SK-N-SH treated with all-trans-retinoic acid at 6 μM for 48 hours (cell line): ENCODE measurements around the gene LAPTM4A.

Experiments used
- ISL1 ChIP-seq: fragments of 250-450 bp; sonication (Bioruptor Pico); IDR thresholded peaks from 2 replicates; pipeline ENCODE4 v2.1.2; 2022; ENCODE audit warnings: mild to moderate bottlenecking, moderate library complexity
- RARB ChIP-seq: fragments of 250-450 bp; sonication (Bioruptor Pico); IDR thresholded peaks from 2 replicates; pipeline ENCODE4 v1.8.0; 2021; ENCODE audit warnings: mild to moderate bottlenecking, moderate library complexity
- ZC3H10 ChIP-seq: fragments of 250-450 bp; sonication (Bioruptor Pico); IDR thresholded peaks from 2 replicates; pipeline ENCODE4 v1.5.1; 2021; ENCODE audit warnings: mild to moderate bottlenecking, moderate library complexity
- ZFP3 ChIP-seq: fragments of 250-450 bp; sonication (Bioruptor Pico); IDR thresholded peaks from 2 replicates; pipeline ENCODE4 v1.5.0; 2020; ENCODE audit warnings: mild to moderate bottlenecking, moderate library complexity
- ZFP30 ChIP-seq: fragments of 450-650 bp; formaldehyde crosslinking; IDR thresholded peaks from 2 replicates; pipeline ENCODE4 v1.5.0; 2022; ENCODE audit warnings: mild to moderate bottlenecking, moderate library complexity
- ZNF565 ChIP-seq: fragments of 450-650 bp; formaldehyde crosslinking; conservative IDR thresholded peaks from 2 replicates; pipeline ENCODE4 v1.5.0; 2020; ENCODE audit warnings: low read depth, mild to moderate bottlenecking, moderate library complexity
- TF ChIP-seq, protein P1 (sequence below): fragments of 250-450 bp; sonication (Bioruptor Pico); IDR thresholded peaks from 2 replicates; pipeline ENCODE4 v1.8.0; 2020; ENCODE audit warnings: mild to moderate bottlenecking, moderate library complexity, borderline replicate concordance
- TF ChIP-seq, protein P2 (sequence below): fragments of 250-450 bp; sonication (Bioruptor Pico); IDR thresholded peaks from 2 replicates; pipeline ENCODE4 v1.5.1; 2020; ENCODE audit warnings: low read depth, mild to moderate bottlenecking, moderate library complexity

GRCh38 chr2:20054119-20054518, 2.7 kb upstream of the LAPTM4A start:
- TF ChIP-seq ISL1 (CRISPR knock-in tag) (no peak), ZNF565 (CRISPR knock-in tag) (no peak), ZFP30 (no peak), RARB (CRISPR knock-in tag) (no peak), ZFP3 (no peak), ZC3H10 (CRISPR knock-in tag) (no peak)
- TF ChIP-seq, protein P1, sequence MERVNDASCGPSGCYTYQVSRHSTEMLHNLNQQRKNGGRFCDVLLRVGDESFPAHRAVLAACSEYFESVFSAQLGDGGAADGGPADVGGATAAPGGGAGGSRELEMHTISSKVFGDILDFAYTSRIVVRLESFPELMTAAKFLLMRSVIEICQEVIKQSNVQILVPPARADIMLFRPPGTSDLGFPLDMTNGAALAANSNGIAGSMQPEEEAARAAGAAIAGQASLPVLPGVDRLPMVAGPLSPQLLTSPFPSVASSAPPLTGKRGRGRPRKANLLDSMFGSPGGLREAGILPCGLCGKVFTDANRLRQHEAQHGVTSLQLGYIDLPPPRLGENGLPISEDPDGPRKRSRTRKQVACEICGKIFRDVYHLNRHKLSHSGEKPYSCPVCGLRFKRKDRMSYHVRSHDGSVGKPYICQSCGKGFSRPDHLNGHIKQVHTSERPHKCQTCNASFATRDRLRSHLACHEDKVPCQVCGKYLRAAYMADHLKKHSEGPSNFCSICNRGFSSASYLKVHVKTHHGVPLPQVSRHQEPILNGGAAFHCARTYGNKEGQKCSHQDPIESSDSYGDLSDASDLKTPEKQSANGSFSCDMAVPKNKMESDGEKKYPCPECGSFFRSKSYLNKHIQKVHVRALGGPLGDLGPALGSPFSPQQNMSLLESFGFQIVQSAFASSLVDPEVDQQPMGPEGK: no peak
- TF ChIP-seq, protein P2, sequence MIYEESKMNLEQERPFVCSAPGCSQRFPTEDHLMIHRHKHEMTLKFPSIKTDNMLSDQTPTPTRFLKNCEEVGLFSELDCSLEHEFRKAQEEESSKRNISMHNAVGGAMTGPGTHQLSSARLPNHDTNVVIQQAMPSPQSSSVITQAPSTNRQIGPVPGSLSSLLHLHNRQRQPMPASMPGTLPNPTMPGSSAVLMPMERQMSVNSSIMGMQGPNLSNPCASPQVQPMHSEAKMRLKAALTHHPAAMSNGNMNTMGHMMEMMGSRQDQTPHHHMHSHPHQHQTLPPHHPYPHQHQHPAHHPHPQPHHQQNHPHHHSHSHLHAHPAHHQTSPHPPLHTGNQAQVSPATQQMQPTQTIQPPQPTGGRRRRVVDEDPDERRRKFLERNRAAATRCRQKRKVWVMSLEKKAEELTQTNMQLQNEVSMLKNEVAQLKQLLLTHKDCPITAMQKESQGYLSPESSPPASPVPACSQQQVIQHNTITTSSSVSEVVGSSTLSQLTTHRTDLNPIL (CRISPR knock-in tag): no peak
